GM12878 (cell line): ENCODE measurements around the gene ZFAND2B. TPM values are rescaled to one million over a fixed set of nuclear protein-coding genes. Genes with fewer than 3 reads are reported as not detected.

Experiments used
- ATAC-seq: fragments of 200-7000 bp; cut with Tn5 transposase; 3 replicates; pipeline ENCODE4 v1.9.1; 2020; ENCODE audit warnings: mild to moderate bottlenecking, moderate library complexity
- BruUV-seq: library from RNA; stranded (reverse); fragments of 400-500 nt; replicated peaks from 2 replicates; lab custom pipeline; 2021; lab: Mats Ljungman, UMichigan
- CTCF ChIA-PET: fragments of 300-600 bp; sonication (Branson Sonifier 250); formaldehyde crosslinking; extraction: SDS; loops from one replicate; lab custom pipeline; 2021; ENCODE audit warnings: inconsistent platforms; lab: Yijun Ruan, JAX
- POLR2A ChIA-PET: fragments of 350-600 bp; formaldehyde crosslinking; extraction: SDS; loops from one replicate; lab custom pipeline; 2021; ENCODE audit warnings: inconsistent platforms; lab: Charles Lee
- RAD21 ChIA-PET: fragments of 300-600 bp; sonication (Branson Sonifier 250); formaldehyde crosslinking; loops from one replicate; lab custom pipeline; 2023; ENCODE audit warnings: antibody characterized with exemption; ENCODE audit not compliant: unreplicated experiment; lab: Charles Lee
- SMC1A ChIA-PET: fragments of 300-600 bp; sonication (Branson Sonifier 250); formaldehyde crosslinking; loops from one replicate; lab custom pipeline; 2023; ENCODE audit not compliant: unreplicated experiment, uncharacterized antibody; lab: Charles Lee
- DNase-seq: peaks from one replicate; pipeline ENCODE4 v3.0.0-alpha.2; 2011; ENCODE audit warnings: low read depth, low spot score
- FAIRE-seq: peaks from 3 replicates; lab custom pipeline; 2011; peaks lifted over from hg19 to GRCh38; lab: Jason Lieb, UNC
- H2AFZ ChIP-seq: 2 replicates; pipeline ENCODE4 v1.6.0; 2011; ENCODE audit warnings: low read depth, low read length, control low read depth; ENCODE audit not compliant: control insufficient read depth
- H3K27ac ChIP-seq: 2 replicates; pipeline ENCODE4 v1.5.1; 2011; ENCODE audit warnings: control low read depth; ENCODE audit not compliant: control insufficient read depth, insufficient read depth
- H3K27me3 ChIP-seq, 2 experiments: replicated peaks in 1 of 2; 2 replicates each; pipeline versions ENCODE4 v1.6.0 to v1.6.1; 2011; ENCODE audit warnings: low read length in 1 of 2; ENCODE audit not compliant: control insufficient read depth in 2 of 2, insufficient read depth in 2 of 2
- H3K36me3 ChIP-seq, 2 experiments: 2 replicates each; pipeline ENCODE4 v1.5.1; 2011; ENCODE audit warnings: low read length in 1 of 2; ENCODE audit not compliant: control insufficient read depth in 2 of 2, insufficient read depth in 2 of 2
- H3K4me1 ChIP-seq: 2 replicates; pipeline ENCODE4 v1.6.1; 2011; ENCODE audit warnings: mild to moderate bottlenecking, low read length, moderate library complexity, mixed read lengths; ENCODE audit not compliant: control insufficient read depth, insufficient read depth
- H3K4me2 ChIP-seq: 2 replicates; pipeline ENCODE4 v1.6.0; 2011; ENCODE audit warnings: control low read depth; ENCODE audit not compliant: control insufficient read depth, insufficient read depth
- H3K4me3 ChIP-seq: fragments of 200-600 bp; sonication (generic); 2 replicates; pipeline ENCODE4 v1.5.1; 2016
- H3K79me2 ChIP-seq: 2 replicates; pipeline ENCODE4 v1.6.0; 2011; ENCODE audit warnings: low read length; ENCODE audit not compliant: control insufficient read depth, insufficient read depth
- H3K9ac ChIP-seq: 2 replicates; pipeline ENCODE4 v1.8.0; 2011; ENCODE audit warnings: low read length, control low read depth, mixed read lengths; ENCODE audit not compliant: control insufficient read depth, insufficient read depth
- H3K9me3 ChIP-seq: replicated peaks from 3 replicates; pipeline ENCODE4 v1.5.1; 2011; ENCODE audit warnings: mild to moderate bottlenecking, low read length; ENCODE audit not compliant: control insufficient read depth, insufficient read depth
- H4K20me1 ChIP-seq: 2 replicates; pipeline ENCODE4 v1.6.0; 2011; ENCODE audit not compliant: control insufficient read depth, insufficient read depth
- FOXM1 ChIP-seq: IDR thresholded peaks from 2 replicates; pipeline ENCODE4 v1.6.1; 2012; ENCODE audit warnings: low read depth, mild to moderate bottlenecking, inconsistent platforms, low read length, moderate library complexity
- HDGF ChIP-seq: fragments of 450-650 bp; IDR thresholded peaks from 2 replicates; pipeline ENCODE4 v1.6.1; 2016; ENCODE audit warnings: antibody characterized with exemption
- MXI1 ChIP-seq: fragments of 150-350 bp; IDR thresholded peaks from 2 replicates; pipeline ENCODE4 v1.6.1; 2011; ENCODE audit warnings: low read depth, mild to moderate bottlenecking, inconsistent platforms, low read length, improper control_type of control experiment
- PML ChIP-seq: IDR thresholded peaks from 2 replicates; pipeline ENCODE4 v1.6.1; 2012; ENCODE audit warnings: low read length, inconsistent platforms
- TCF12 ChIP-seq: IDR thresholded peaks from 2 replicates; pipeline ENCODE4 v1.6.1; 2011; ENCODE audit warnings: low read depth, mild to moderate bottlenecking, low read length
- ZNF384 ChIP-seq: IDR thresholded peaks from 2 replicates; pipeline ENCODE4 v1.6.1; 2012; ENCODE audit warnings: low read depth, mild to moderate bottlenecking, low read length, improper control_type of control experiment, borderline replicate concordance
- WGBS: methylation state at CpG from one replicate; pipeline ENCODE4 v1.1.6; 2016; ENCODE audit warnings: low lambda C conversion rate; ENCODE audit not compliant: insufficient replicate concordance, insufficient coverage; ENCODE audit errors: missing lambda C conversion rate; 5-methylcytosine and 5-hydroxymethylcytosine counted together
- in situ Hi-C: fragments of 300-500 bp; cut with MboI; formaldehyde crosslinking; loops from 9 replicates; pipeline ENCODE4 v1.14.3; 2018; ENCODE audit warnings: mixed read lengths
- intact Hi-C: fragments of 100-400 bp; cut with micrococcal nuclease; formaldehyde crosslinking; loops from one replicate; pipeline ENCODE4 v1.14.2; 2022; ENCODE audit not compliant: unreplicated experiment
- polyA plus RNA-seq, 11 experiments: library from polyadenylated mRNA; depleted of rRNA in 4 of 11; unstranded in 6 of 11; stranded (reverse) in 5 of 11; fragments of >200 nt; fragmentation: Nextera tagmentation in 4 of 11; fragmentation: Illumina TruSeq in 1 of 11; extraction: Ambion mirVana in 4 of 11; extraction: Trizol in 1 of 11; gene quantifications; 1 replicate in 1 of 11; 2 replicates in 10 of 11; pipeline versions ENCODE4 v1.2.1 to v1.2.3, GENCODE V29; 2011 to 2016; ENCODE audit warnings: inconsistent platforms in 2 of 11, missing spikeins in 2 of 11, low read depth in 1 of 11
- total RNA-seq, 4 experiments: library from RNA; depleted of rRNA in 3 of 4; stranded (reverse); fragments of >200 nt in 3 of 4; fragmentation: Illumina TruSeq in 1 of 4; extraction: Trizol in 1 of 4; gene quantifications; 2 replicates each; pipeline versions ENCODE4 v1.2.1 to v1.2.3, GENCODE V29; 2013 to 2021

ZFAND2B gene
- total and polyA plus RNA-seq, 10 of the 15 experiments (the other 5 are each of a cell fraction or from before 2014, with no cell fraction given), result 5.4 to 28.1 (median 22.4) TPM

DNA sequence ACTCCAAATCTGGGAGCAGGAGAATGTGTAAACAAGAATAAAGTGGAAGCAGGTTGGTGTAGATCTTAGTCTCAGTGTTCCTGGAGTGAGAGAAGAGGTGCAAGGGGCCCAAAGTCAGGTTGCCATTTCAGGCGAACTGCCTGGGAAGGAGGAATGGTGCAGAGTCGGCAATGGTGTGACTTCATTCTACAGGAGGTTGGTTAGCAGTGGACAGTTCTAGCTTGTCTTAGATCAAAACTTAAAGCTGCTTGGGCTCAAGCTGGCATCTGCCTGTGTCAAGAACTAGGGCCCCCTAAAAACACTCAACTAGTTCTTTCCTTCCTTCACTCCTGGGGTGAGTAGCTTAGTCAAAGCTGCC is 42.2 kb downstream of the ZFAND2B start:
- BruUV-seq, result no TSS peak
- peak overlapping the region; percentile 9 for H3K4me2 ChIP-seq
- FAIRE-seq, result no peak

More for the DNA sequence above, 42.2 kb downstream of the ZFAND2B start:
- Histone ChIP-seq H3K9ac (peak overlapping the region; percentile 13; the same call in 1 of the 2 replicates), H3K9me3 (no peaks in the 10 kb centered on the region), H3K27ac (peak overlapping the region; percentile 58), H3K4me3 (peak overlapping the region; percentile 35; the same call in 1 of the 2 replicates), H3K36me3 (peaks cover 12 to 19% of the 10 kb centered on the region in 2 experiments), H3K4me1 (peaks cover 53% of the 10 kb centered on the region), H2AFZ (no peak overlapping the region), H4K20me1 (0 out of 2 replicates have a peak, but pooled peaks cover 4% of the 10 kb centered on the region), H3K79me2 (peaks cover 60% of the 10 kb centered on the region), H3K27me3 (no peaks in the 10 kb centered on the region)
- SMC1A ChIA-PET, result interaction anchor here (1.2 to 8.6 kb wide), 10 partner anchors 11 to 89 kb away, joined by 3 to 98 read pairs (median 11); partner anchors contain the start of genes ANKZF1, ATG9A, CNPPD1 and DNAJB2
- DNase-seq (no peak), ATAC-seq (no peak)
- intact Hi-C loops, result no loop called here
- in situ Hi-C loops, result no loop called here
- 15% methylated on average over 2 of the region's 2 CpGs for WGBS
- TF ChIP-seq HDGF (0 out of 2 replicates have a peak, but pooled peaks have one; percentile 5), MXI1 (no peak), FOXM1 (no peak), TCF12 (no peak), PML (no peak), ZNF384 (no peak)
- POLR2A ChIA-PET, result interaction anchor here (0.5 to 9.0 kb wide), 14 partner anchors 9 to 97 kb away, joined by 3 to 160 read pairs (median 6); partner anchors contain the start of genes ANKZF1, ATG9A, CNPPD1 and DNAJB2
- CTCF ChIA-PET, result interaction anchor here (0.6 to 5.5 kb wide), 12 partner anchors 10 to 958 kb away, joined by 3 to 69 read pairs (median 4); partner anchors contain the start of genes ANKZF1, ATG9A, CNPPD1 and DNAJB2
- RAD21 ChIA-PET, result interaction anchor here (0.5 to 3.2 kb wide), 15 partner anchors 9 to 893 kb away, joined by 3 to 46 read pairs (median 5); partner anchors contain the start of genes ANKZF1, ATG9A, CNPPD1 and DNAJB2
